ENCODE measurements around the gene RGMA. TPM values are rescaled to one million over a fixed set of nuclear protein-coding genes. Genes with fewer than 3 reads are reported as not detected.

RGMA gene
- total and polyA plus RNA-seq, 2 donors (not counting 3 experiments of a cell fraction or from before 2014, with no cell fraction given) = 0.06 to 0.13 TPM

GRCh38 chr15:93088200-93088980 is 621 bp downstream of the RGMA start:
- TF ChIP-seq EZH2 (IDR thresholded peaks at IDR 0.05; ENCODE audit: borderline replicate concordance, low read depth, low read length, severe bottlenecking) (peak; percentile 89), FOS (IDR thresholded peaks at IDR 0.05; ENCODE audit: borderline replicate concordance, insufficient read depth, low read length) (no peak), MYC (IDR thresholded peaks at IDR 0.05; ENCODE audit: low read depth, low read length) (no peak)
- H2AFZ ChIP-seq (ENCODE audit: low read depth, low read length) = peak overlapping the region; percentile 76
- peaks cover 40 to 53% of the 10 kb centered on the region in 2 experiments for H3K27me3 ChIP-seq (ENCODE audit: control insufficient read depth in 2 of 2, insufficient read depth in 2 of 2, low read length in 2 of 2)
- H3K4me1 ChIP-seq (ENCODE audit: control insufficient read depth, extremely low read depth, insufficient read depth, low read length) = peaks cover 3% of the 10 kb centered on the region
- H3K4me3 ChIP-seq (replicated peaks in 1 of 3; ENCODE audit: insufficient read depth in 1 of 3, low read depth in 1 of 3, low read length in 3 of 3) = no peak overlapping the region
- DNase-seq (ENCODE audit: low read depth, low spot score) (no peak), FAIRE-seq (no peak)
- dilution Hi-C loops (cut with MboI; ENCODE audit: extremely low pct_ligation_motif_present, low sequenced_read_pairs) (no loop called here), intact Hi-C loops (cut with micrococcal nuclease) (loop anchor here (1.0 kb wide), 1 partner anchor 1236 kb away; no protein-coding TSS in a partner anchor)
- POLR2A ChIA-PET = no interaction called here
- H3K4me2 ChIP-seq (ENCODE audit: insufficient read depth, low read length) = peak overlapping the region; percentile 26
- H3K9me1 ChIP-seq (replicated peaks; ENCODE audit: control insufficient read depth, extremely low read depth, insufficient read depth, low read length) = no peaks in the 10 kb centered on the region
- no peaks in the 10 kb centered on the region for H3K79me2 ChIP-seq (ENCODE audit: control insufficient read depth, insufficient read depth, low read length)
- H3K9me3 ChIP-seq (replicated peaks; ENCODE audit: control insufficient read depth, insufficient read depth, low read length) = no peaks in the 10 kb centered on the region
- no peaks in the 10 kb centered on the region for H3K36me3 ChIP-seq (ENCODE audit: control insufficient read depth in 2 of 2, extremely low read depth in 1 of 2, insufficient read depth in 2 of 2, low read length in 2 of 2)
- H3K9ac ChIP-seq (replicated peaks; ENCODE audit: extremely low read depth, insufficient read depth, low read length) = no peak overlapping the region
- no peaks in the 10 kb centered on the region for H4K20me1 ChIP-seq (replicated peaks; ENCODE audit: control insufficient read depth, extremely low read depth, insufficient read depth, low read length)
- CTCF ChIA-PET = interaction anchor here (0.7 to 2.1 kb wide), 16 partner anchors 7 to 1235 kb away, joined by 3 to 31 read pairs (median 5); no protein-coding TSS in a partner anchor
- BruUV-seq (replicated peaks) = no TSS peak
- no peak overlapping the region for H3K27ac ChIP-seq (ENCODE audit: insufficient read depth, low read depth, low read length)

- Histone ChIP-seq H3K27ac (ENCODE audit: insufficient read depth, low read depth, low read length) (no peak overlapping the region), H3K4me2 (ENCODE audit: insufficient read depth, low read length) (peak overlapping the region; percentile 26), H4K20me1 (replicated peaks; ENCODE audit: control insufficient read depth, extremely low read depth, insufficient read depth, low read length) (no peaks in the 10 kb centered on the region), H3K9ac (replicated peaks; ENCODE audit: extremely low read depth, insufficient read depth, low read length) (no peak overlapping the region), H2AFZ (ENCODE audit: low read depth, low read length) (peak overlapping the region; percentile 76), H3K36me3 (ENCODE audit: control insufficient read depth in 2 of 2, extremely low read depth in 1 of 2, insufficient read depth in 2 of 2, low read length in 2 of 2) (no peaks in the 10 kb centered on the region), H3K9me1 (replicated peaks; ENCODE audit: control insufficient read depth, extremely low read depth, insufficient read depth, low read length) (no peaks in the 10 kb centered on the region), H3K4me3 (replicated peaks in 1 of 3; ENCODE audit: insufficient read depth in 1 of 3, low read depth in 1 of 3, low read length in 3 of 3) (no peak overlapping the region), H3K79me2 (ENCODE audit: control insufficient read depth, insufficient read depth, low read length) (no peaks in the 10 kb centered on the region), H3K27me3 (ENCODE audit: control insufficient read depth in 2 of 2, insufficient read depth in 2 of 2, low read length in 2 of 2) (peaks cover 40 to 53% of the 10 kb centered on the region in 2 experiments), H3K4me1 (ENCODE audit: control insufficient read depth, extremely low read depth, insufficient read depth, low read length) (peaks cover 3% of the 10 kb centered on the region), H3K9me3 (replicated peaks; ENCODE audit: control insufficient read depth, insufficient read depth, low read length) (no peaks in the 10 kb centered on the region)
- no peak for TF ChIP-seq POLR2A (IDR thresholded peaks at IDR 0.05; ENCODE audit: low read depth, low read length)
- no peak for TF ChIP-seq FOS (IDR thresholded peaks at IDR 0.05; ENCODE audit: borderline replicate concordance, insufficient read depth, low read length)
- peak; percentile 78 to 82 for TF ChIP-seq CTCF (IDR thresholded peaks at IDR 0.05; ENCODE audit: extremely low read depth in 1 of 2, insufficient read depth in 1 of 2, low read depth in 1 of 2, low read length in 2 of 2)
- intact Hi-C loops (cut with micrococcal nuclease) = loop anchor here (1.0 kb wide), 2 partner anchors 1032 to 1236 kb away; no protein-coding TSS in a partner anchor
- DNase-seq (ENCODE audit: low read depth, low spot score) (peak; percentile 47), FAIRE-seq (no peak)
- CTCF ChIA-PET = interaction anchor here (0.6 to 2.1 kb wide), 19 partner anchors 8 to 1235 kb away, joined by 3 to 31 read pairs (median 5); no protein-coding TSS in a partner anchor
- POLR2A ChIA-PET = no interaction called here
- BruUV-seq (replicated peaks) = no TSS peak
- dilution Hi-C loops (cut with MboI; ENCODE audit: extremely low pct_ligation_motif_present, low sequenced_read_pairs) = no loop called here
Measured at GRCh38 chr15:93087825-93088199, 1.2 kb downstream of the RGMA start.
